GM12864 (cell line): ENCODE results near the gene LETM1.

ENCODE experiments used
- DNase-seq: peaks from one replicate; pipeline ENCODE4 v3.0.0-alpha.2; 2011; ENCODE audit warnings: low read depth
- H3K4me3 ChIP-seq: 2 replicates; pipeline ENCODE4 v1.5.1; 2011; ENCODE audit warnings: mild to moderate bottlenecking, low read depth, low read length, control low read depth
- TF ChIP-seq, protein P1 (sequence below): IDR thresholded peaks from 2 replicates; pipeline ENCODE4 v1.5.1; 2011; ENCODE audit warnings: low read depth, mild to moderate bottlenecking, moderate library complexity, low read length, control low read depth, inconsistent platforms; ENCODE audit errors: missing control alignments

The LETM1 gene

DNA sequence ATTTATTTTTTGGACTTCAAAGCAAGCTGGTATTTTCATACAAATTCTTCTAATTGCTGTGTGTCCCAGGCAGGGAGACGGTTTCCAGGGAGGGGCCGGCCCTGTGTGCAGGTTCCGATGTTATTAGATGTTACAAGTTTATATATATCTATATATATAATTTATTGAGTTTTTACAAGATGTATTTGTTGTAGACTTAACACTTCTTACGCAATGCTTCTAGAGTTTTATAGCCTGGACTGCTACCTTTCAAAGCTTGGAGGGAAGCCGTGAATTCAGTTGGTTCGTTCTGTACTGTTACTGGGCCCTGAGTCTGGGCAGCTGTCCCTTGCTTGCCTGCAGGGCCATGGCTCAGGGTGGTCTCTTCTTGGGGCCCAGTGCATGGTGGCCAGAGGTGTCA is 47.6 kb downstream of the LETM1 start:
- no peak overlapping the region for H3K4me3 ChIP-seq
- DNase-seq: no peak
- TF ChIP-seq, protein P1, sequence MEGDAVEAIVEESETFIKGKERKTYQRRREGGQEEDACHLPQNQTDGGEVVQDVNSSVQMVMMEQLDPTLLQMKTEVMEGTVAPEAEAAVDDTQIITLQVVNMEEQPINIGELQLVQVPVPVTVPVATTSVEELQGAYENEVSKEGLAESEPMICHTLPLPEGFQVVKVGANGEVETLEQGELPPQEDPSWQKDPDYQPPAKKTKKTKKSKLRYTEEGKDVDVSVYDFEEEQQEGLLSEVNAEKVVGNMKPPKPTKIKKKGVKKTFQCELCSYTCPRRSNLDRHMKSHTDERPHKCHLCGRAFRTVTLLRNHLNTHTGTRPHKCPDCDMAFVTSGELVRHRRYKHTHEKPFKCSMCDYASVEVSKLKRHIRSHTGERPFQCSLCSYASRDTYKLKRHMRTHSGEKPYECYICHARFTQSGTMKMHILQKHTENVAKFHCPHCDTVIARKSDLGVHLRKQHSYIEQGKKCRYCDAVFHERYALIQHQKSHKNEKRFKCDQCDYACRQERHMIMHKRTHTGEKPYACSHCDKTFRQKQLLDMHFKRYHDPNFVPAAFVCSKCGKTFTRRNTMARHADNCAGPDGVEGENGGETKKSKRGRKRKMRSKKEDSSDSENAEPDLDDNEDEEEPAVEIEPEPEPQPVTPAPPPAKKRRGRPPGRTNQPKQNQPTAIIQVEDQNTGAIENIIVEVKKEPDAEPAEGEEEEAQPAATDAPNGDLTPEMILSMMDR: no peak

DNA sequence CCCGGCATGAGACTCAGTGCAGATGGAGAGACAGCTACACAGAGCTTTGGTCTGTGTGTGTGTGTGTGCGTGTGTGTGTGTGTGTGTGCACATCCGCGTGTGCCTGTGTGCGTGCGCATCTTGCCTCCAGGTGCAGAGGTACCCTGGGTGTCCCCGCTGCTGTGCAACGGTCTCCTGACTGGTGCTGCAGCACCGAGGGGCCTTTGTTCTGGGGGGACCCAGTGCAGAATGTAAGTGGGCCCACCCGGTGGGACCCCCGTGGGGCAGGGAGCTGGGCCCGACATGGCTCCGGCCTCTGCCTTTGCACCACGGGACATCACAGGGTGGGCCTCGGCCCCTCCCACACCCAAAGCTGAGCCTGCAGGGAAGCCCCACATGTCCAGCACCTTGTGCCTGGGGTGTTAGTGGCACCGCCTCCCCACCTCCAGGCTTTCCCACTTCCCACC is 48.6 kb downstream of the LETM1 start:
- H3K4me3 ChIP-seq: no peak overlapping the region
- DNase-seq: no peak
- TF ChIP-seq, protein P1: no peak

DNA sequence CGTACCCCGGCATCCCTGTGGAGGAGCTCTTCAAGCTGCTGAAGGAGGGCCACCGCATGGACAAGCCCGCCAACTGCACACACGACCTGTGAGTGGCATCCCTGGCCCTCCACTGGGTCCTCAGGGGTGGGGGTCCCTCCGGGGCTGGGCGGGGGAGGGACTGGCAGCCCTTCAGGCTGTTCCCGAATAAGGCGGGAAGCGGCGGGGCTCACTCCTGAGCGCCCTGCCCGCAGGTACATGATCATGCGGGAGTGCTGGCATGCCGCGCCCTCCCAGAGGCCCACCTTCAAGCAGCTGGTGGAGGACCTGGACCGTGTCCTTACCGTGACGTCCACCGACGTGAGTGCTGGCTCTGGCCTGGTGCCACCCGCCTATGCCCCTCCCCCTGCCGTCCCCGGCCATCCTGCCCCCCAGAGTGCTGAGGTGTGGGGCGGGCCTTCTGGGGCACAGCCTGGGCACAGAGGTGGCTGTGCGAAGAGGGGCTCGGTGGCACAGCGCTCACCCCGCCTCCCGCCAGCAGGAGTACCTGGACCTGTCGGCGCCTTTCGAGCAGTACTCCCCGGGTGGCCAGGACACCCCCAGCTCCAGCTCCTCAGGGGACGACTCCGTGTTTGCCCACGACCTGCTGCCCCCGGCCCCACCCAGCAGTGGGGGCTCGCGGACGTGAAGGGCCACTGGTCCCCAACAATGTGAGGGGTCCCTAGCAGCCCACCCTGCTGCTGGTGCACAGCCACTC is 49.2 kb downstream of the LETM1 start:
- DNase-seq: no peak
- TF ChIP-seq, protein P1: no peak
- H3K4me3 ChIP-seq: no peak overlapping the region

DNA sequence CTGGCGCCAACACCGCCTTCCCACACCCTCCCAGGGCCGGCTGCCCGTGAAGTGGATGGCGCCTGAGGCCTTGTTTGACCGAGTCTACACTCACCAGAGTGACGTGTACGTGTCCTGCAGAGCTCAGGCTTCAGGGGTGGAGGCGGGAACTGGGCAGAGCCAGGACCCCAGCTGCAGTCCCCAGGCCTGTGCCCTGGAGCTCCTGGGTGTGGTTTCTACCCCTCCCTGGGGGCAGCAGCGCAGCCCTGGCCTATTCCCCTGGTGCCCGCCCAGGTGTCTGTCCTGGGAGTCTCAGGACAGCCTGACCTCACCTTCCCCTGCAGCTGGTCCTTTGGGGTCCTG is 49.8 kb downstream of the LETM1 start:
- H3K4me3 ChIP-seq: no peak overlapping the region
- TF ChIP-seq, protein P1: no peak
- no peak for DNase-seq

DNA sequence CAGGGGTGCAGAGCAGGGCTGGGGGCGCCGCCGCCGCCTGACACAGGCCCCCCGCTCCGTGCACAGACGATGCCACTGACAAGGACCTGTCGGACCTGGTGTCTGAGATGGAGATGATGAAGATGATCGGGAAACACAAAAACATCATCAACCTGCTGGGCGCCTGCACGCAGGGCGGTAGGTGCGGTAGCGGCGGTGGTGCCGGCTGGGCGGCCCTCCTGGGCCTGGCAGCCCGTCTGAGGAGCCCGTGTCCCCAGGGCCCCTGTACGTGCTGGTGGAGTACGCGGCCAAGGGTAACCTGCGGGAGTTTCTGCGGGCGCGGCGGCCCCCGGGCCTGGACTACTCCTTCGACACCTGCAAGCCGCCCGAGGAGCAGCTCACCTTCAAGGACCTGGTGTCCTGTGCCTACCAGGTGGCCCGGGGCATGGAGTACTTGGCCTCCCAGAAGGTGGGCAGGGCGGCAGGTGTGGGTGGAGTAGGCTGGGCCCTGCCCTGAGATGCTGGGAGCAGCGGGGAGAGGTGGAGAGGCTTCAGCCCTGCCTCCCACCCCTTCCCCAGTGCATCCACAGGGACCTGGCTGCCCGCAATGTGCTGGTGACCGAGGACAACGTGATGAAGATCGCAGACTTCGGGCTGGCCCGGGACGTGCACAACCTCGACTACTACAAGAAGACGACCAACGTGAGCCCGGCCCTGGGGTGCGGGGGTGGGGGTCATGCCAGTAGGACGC is 50.3 kb downstream of the LETM1 start:
- no peak for DNase-seq
- TF ChIP-seq, protein P1: no peak
- H3K4me3 ChIP-seq: no peak overlapping the region

DNA sequence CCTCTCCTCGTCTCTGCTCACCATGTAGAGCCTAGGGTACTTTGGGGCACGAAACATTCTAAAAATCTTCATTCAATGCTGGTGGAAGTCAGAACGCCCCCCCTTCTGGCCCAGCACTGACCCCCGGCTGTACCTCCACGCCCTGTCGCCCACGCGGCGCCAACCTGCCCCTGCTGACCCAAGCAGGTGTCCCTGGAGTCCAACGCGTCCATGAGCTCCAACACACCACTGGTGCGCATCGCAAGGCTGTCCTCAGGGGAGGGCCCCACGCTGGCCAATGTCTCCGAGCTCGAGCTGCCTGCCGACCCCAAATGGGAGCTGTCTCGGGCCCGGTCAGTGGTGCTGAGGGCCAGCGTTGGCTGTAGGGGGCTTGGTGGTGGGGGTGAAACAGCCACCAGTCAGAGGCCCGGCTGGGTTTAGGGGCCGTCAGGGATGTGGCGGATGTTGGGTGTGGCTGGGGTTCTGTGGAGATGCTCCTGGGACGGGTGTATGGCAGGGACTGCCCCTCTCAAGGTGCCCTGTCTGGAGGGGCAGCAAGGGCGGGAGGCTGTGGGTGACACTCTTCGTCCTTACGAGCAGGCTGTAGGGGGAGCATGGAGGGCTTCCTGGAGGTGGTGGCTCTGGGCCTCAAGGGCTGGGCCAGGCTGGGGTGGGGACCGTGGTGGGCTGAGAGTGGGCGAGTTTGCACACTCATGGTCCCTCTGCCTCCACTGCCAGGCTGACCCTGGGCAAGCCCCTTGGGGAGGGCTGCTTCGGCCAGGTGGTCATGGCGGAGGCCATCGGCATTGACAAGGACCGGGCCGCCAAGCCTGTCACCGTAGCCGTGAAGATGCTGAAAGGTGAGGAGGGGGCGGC is 51.1 kb downstream of the LETM1 start:
- DNase-seq: no peak
- TF ChIP-seq, protein P1: no peak
- no peak overlapping the region for H3K4me3 ChIP-seq
